Liver (tissue), 2 donors: ENCODE results near the gene RPUSD4.

Experiments used
- CTCF ChIP-seq: fragments of 150-350 bp; IDR thresholded peaks from 2 replicates; pipeline ENCODE4 v1.5.1; 2017; ENCODE audit warnings: improper control_type of control experiment, low read depth, low read length; ENCODE audit not compliant: missing input control
- ZBTB33 ChIP-seq: IDR thresholded peaks from 2 replicates; pipeline ENCODE4 v1.6.1; 2016; ENCODE audit warnings: antibody characterized with exemption
- donor health status: healthy.

- TF ChIP-seq ZBTB33 (no peak), CTCF (no peak)
These were observed 47.7 kb downstream of the RPUSD4 start for GRCh38 chr11:126163779-126164178.
